HEK293 (cell line): ENCODE results near the gene TCTN1.
A peak's percentile ranks its signal among the peaks of the same experiment; 100 is the strongest.

Experiments
- BCL11B ChIP-seq: fragments of 450-650 bp; formaldehyde crosslinking; IDR thresholded peaks from 2 replicates; pipeline ENCODE4 v1.5.1; 2016; ENCODE audit warnings: low read depth, missing biosample characterization, missing genetic modification characterization
- EGR2 ChIP-seq: fragments of 450-650 bp; formaldehyde crosslinking; IDR thresholded peaks from 2 replicates; pipeline ENCODE4 v1.5.1; 2016; ENCODE audit warnings: low read depth, missing biosample characterization, missing genetic modification characterization
- GLIS1 ChIP-seq: fragments of 450-650 bp; formaldehyde crosslinking; IDR thresholded peaks from 2 replicates; pipeline ENCODE4 v1.5.1; 2016; ENCODE audit warnings: missing biosample characterization, missing genetic modification characterization
- OVOL3 ChIP-seq: fragments of 450-650 bp; formaldehyde crosslinking; IDR thresholded peaks from 2 replicates; pipeline ENCODE4 v1.5.1; 2016; ENCODE audit warnings: missing biosample characterization, missing genetic modification characterization
- PRDM1 ChIP-seq: fragments of 450-650 bp; formaldehyde crosslinking; IDR thresholded peaks from 2 replicates; pipeline ENCODE4; 2016; ENCODE audit warnings: missing biosample characterization, missing genetic modification characterization
- SETDB1 ChIP-seq: IDR thresholded peaks from one replicate; pipeline ENCODE4 v1.6.1; 2017; ENCODE audit warnings: mild to moderate bottlenecking, low read length, moderate library complexity, mixed read lengths; ENCODE audit not compliant: insufficient read length
- ZBTB20 ChIP-seq: fragments of 450-650 bp; formaldehyde crosslinking; IDR thresholded peaks from 2 replicates; pipeline ENCODE4 v1.5.1; 2016; ENCODE audit warnings: missing biosample characterization, missing genetic modification characterization
- ZBTB48 ChIP-seq: fragments of 450-650 bp; formaldehyde crosslinking; IDR thresholded peaks from 2 replicates; pipeline ENCODE4 v1.5.1; 2016; ENCODE audit warnings: missing biosample characterization, missing genetic modification characterization
- ZFP3 ChIP-seq: fragments of 450-650 bp; formaldehyde crosslinking; IDR thresholded peaks from 2 replicates; pipeline ENCODE4 v1.5.1; 2016; ENCODE audit warnings: low read depth, missing biosample characterization, missing genetic modification characterization
- ZNF121 ChIP-seq: fragments of 450-650 bp; formaldehyde crosslinking; IDR thresholded peaks from 2 replicates; pipeline ENCODE4 v1.5.1; 2016; ENCODE audit warnings: missing biosample characterization, missing genetic modification characterization
- ZNF175 ChIP-seq: fragments of 450-650 bp; formaldehyde crosslinking; IDR thresholded peaks from 2 replicates; pipeline ENCODE4 v1.5.1; 2016; ENCODE audit warnings: missing biosample characterization, missing genetic modification characterization
- ZNF335 ChIP-seq: fragments of 450-650 bp; formaldehyde crosslinking; conservative IDR thresholded peaks from 2 replicates; pipeline ENCODE4 v1.5.1; 2016; ENCODE audit warnings: missing biosample characterization, missing genetic modification characterization
- ZNF341 ChIP-seq: fragments of 450-650 bp; formaldehyde crosslinking; IDR thresholded peaks from 2 replicates; pipeline ENCODE4; 2016; ENCODE audit warnings: low read depth, missing biosample characterization, missing genetic modification characterization
- ZNF416 ChIP-seq: fragments of 450-650 bp; formaldehyde crosslinking; IDR thresholded peaks from 2 replicates; pipeline ENCODE4 v1.5.1; 2016; ENCODE audit warnings: missing biosample characterization, missing genetic modification characterization
- ZNF555 ChIP-seq: fragments of 450-650 bp; formaldehyde crosslinking; conservative IDR thresholded peaks from 2 replicates; pipeline ENCODE4 v1.5.1; 2017; ENCODE audit warnings: missing biosample characterization, mild to moderate bottlenecking, missing genetic modification characterization, inconsistent platforms
- ZNF585B ChIP-seq: fragments of 450-650 bp; formaldehyde crosslinking; IDR thresholded peaks from 2 replicates; pipeline ENCODE4 v1.5.1; 2016; ENCODE audit warnings: missing biosample characterization, missing genetic modification characterization
- ZNF785 ChIP-seq: fragments of 450-650 bp; formaldehyde crosslinking; IDR thresholded peaks from 2 replicates; pipeline ENCODE4 v1.5.1; 2016; ENCODE audit warnings: missing biosample characterization, missing genetic modification characterization
- ZXDB ChIP-seq: fragments of 450-650 bp; formaldehyde crosslinking; IDR thresholded peaks from 2 replicates; pipeline ENCODE4 v1.5.1; 2016; ENCODE audit warnings: missing biosample characterization, missing genetic modification characterization
- TF ChIP-seq, protein P1 (sequence below): fragments of 450-650 bp; formaldehyde crosslinking; IDR thresholded peaks from 2 replicates; pipeline ENCODE4 v1.5.1; 2016; ENCODE audit warnings: missing biosample characterization, missing genetic modification characterization
- TF ChIP-seq, protein P2 (sequence below): fragments of 450-650 bp; IDR thresholded peaks from 2 replicates; pipeline ENCODE4 v1.5.1; 2018; ENCODE audit warnings: missing biosample characterization, missing genetic modification characterization
- TF ChIP-seq, protein P3 (sequence below): fragments of 450-650 bp; formaldehyde crosslinking; IDR thresholded peaks from 2 replicates; pipeline ENCODE4 v1.5.1; 2016; ENCODE audit warnings: missing biosample characterization, missing genetic modification characterization
- TF ChIP-seq, protein P4 (sequence below): fragments of 450-650 bp; formaldehyde crosslinking; IDR thresholded peaks from 2 replicates; pipeline ENCODE4 v1.5.1; 2016; ENCODE audit warnings: missing biosample characterization, missing genetic modification characterization, borderline replicate concordance
- TF ChIP-seq, protein P5 (sequence below): fragments of 450-650 bp; formaldehyde crosslinking; IDR thresholded peaks from 2 replicates; pipeline ENCODE4 v1.5.1; 2016; ENCODE audit warnings: missing biosample characterization, missing genetic modification characterization
- TF ChIP-seq, protein P6 (sequence below): fragments of 450-650 bp; formaldehyde crosslinking; optimal IDR thresholded peaks from 2 replicates; pipeline ENCODE3; 2016; ENCODE audit warnings: missing biosample characterization, mild to moderate bottlenecking, missing genetic modification characterization
- TF ChIP-seq, protein P7 (sequence below): fragments of 450-650 bp; formaldehyde crosslinking; IDR thresholded peaks from 2 replicates; pipeline ENCODE4 v1.5.0; 2017; ENCODE audit warnings: missing biosample characterization, missing genetic modification characterization, borderline replicate concordance

Gene TCTN1

DNA sequence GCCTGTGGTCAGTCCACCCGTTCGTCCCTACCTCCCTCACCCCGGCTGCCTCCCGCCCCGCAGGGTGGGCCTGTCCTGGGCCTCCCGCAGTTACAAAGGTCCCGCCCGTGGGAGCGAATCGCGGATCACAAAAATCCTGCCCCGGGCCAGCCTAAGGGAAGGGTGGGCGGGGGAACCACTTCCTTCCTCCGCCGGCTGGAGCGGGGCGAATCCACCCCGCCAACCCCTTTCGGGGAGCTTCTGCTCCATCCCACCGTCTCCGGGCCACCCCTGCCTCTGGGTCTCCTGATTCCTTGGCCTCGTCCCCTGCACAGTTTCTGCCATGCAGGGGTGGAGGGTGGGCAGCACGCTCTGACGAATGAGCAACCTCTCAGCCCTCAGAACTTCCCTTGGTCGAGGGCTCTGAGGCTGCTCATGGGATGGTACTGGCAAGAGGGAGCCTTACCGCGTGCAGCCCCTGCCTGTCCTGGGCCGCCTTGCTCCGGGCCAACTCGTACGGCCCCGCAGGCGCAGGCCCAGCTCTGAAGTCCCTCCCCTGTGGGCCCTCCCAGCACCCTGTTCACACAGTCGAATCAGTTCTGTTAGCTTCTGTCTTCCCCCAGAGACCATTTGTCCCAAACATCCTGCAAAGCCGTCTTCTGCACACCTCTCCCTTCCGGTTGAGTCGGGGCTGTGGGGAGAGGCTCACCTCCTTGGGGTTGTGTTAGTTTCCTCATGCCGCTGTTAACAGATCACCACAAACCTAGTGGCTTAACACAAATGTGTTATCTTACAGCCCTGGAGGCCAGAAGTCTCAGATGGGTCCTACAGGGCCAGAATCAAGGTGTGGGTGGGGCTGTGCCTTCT, 75.6 kb downstream of the TCTN1 start (continued):
- TF ChIP-seq ZBTB20 (tag by site-specific recombination) (peak; percentile 54), ZFP3 (tag by site-specific recombination) (no peak), ZBTB48 (tag by site-specific recombination) (no peak), ZXDB (tag by site-specific recombination) (peak; percentile 30; the same call in 1 of the 2 replicates), ZNF335 (tag by site-specific recombination) (peak; percentile 36), ZNF555 (tag by site-specific recombination) (no peak), ZNF585B (tag by site-specific recombination) (no peak), ZNF416 (no peak), ZNF341 (no peak), SETDB1 (no peak), BCL11B (tag by site-specific recombination) (no peak), EGR2 (0 out of 2 replicates have a peak, but pooled peaks have one; percentile 25), ZNF785 (tag by site-specific recombination) (no peak), ZNF121 (tag by site-specific recombination) (0 out of 2 replicates have a peak, but pooled peaks have one; percentile 21), ZNF175 (tag by site-specific recombination) (no peak), PRDM1 (tag by site-specific recombination) (no peak), GLIS1 (0 out of 2 replicates have a peak, but pooled peaks have one; percentile 8), OVOL3 (tag by site-specific recombination) (no peak)
- TF ChIP-seq, protein P1, sequence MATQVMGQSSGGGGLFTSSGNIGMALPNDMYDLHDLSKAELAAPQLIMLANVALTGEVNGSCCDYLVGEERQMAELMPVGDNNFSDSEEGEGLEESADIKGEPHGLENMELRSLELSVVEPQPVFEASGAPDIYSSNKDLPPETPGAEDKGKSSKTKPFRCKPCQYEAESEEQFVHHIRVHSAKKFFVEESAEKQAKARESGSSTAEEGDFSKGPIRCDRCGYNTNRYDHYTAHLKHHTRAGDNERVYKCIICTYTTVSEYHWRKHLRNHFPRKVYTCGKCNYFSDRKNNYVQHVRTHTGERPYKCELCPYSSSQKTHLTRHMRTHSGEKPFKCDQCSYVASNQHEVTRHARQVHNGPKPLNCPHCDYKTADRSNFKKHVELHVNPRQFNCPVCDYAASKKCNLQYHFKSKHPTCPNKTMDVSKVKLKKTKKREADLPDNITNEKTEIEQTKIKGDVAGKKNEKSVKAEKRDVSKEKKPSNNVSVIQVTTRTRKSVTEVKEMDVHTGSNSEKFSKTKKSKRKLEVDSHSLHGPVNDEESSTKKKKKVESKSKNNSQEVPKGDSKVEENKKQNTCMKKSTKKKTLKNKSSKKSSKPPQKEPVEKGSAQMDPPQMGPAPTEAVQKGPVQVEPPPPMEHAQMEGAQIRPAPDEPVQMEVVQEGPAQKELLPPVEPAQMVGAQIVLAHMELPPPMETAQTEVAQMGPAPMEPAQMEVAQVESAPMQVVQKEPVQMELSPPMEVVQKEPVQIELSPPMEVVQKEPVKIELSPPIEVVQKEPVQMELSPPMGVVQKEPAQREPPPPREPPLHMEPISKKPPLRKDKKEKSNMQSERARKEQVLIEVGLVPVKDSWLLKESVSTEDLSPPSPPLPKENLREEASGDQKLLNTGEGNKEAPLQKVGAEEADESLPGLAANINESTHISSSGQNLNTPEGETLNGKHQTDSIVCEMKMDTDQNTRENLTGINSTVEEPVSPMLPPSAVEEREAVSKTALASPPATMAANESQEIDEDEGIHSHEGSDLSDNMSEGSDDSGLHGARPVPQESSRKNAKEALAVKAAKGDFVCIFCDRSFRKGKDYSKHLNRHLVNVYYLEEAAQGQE (tag by site-specific recombination): no peak
- TF ChIP-seq, protein P2, sequence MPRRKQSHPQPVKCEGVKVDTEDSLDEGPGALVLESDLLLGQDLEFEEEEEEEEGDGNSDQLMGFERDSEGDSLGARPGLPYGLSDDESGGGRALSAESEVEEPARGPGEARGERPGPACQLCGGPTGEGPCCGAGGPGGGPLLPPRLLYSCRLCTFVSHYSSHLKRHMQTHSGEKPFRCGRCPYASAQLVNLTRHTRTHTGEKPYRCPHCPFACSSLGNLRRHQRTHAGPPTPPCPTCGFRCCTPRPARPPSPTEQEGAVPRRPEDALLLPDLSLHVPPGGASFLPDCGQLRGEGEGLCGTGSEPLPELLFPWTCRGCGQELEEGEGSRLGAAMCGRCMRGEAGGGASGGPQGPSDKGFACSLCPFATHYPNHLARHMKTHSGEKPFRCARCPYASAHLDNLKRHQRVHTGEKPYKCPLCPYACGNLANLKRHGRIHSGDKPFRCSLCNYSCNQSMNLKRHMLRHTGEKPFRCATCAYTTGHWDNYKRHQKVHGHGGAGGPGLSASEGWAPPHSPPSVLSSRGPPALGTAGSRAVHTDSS (tag by site-specific recombination): no peak
- TF ChIP-seq, protein P3, sequence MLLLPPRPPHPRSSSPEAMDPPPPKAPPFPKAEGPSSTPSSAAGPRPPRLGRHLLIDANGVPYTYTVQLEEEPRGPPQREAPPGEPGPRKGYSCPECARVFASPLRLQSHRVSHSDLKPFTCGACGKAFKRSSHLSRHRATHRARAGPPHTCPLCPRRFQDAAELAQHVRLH: no peak
- TF ChIP-seq, protein P4, sequence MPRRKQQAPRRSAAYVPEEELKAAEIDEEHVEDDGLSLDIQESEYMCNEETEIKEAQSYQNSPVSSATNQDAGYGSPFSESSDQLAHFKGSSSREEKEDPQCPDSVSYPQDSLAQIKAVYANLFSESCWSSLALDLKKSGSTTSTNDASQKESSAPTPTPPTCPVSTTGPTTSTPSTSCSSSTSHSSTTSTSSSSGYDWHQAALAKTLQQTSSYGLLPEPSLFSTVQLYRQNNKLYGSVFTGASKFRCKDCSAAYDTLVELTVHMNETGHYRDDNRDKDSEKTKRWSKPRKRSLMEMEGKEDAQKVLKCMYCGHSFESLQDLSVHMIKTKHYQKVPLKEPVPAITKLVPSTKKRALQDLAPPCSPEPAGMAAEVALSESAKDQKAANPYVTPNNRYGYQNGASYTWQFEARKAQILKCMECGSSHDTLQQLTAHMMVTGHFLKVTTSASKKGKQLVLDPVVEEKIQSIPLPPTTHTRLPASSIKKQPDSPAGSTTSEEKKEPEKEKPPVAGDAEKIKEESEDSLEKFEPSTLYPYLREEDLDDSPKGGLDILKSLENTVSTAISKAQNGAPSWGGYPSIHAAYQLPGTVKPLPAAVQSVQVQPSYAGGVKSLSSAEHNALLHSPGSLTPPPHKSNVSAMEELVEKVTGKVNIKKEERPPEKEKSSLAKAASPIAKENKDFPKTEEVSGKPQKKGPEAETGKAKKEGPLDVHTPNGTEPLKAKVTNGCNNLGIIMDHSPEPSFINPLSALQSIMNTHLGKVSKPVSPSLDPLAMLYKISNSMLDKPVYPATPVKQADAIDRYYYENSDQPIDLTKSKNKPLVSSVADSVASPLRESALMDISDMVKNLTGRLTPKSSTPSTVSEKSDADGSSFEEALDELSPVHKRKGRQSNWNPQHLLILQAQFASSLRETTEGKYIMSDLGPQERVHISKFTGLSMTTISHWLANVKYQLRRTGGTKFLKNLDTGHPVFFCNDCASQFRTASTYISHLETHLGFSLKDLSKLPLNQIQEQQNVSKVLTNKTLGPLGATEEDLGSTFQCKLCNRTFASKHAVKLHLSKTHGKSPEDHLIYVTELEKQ (tag by site-specific recombination): no peak
- TF ChIP-seq, protein P5, sequence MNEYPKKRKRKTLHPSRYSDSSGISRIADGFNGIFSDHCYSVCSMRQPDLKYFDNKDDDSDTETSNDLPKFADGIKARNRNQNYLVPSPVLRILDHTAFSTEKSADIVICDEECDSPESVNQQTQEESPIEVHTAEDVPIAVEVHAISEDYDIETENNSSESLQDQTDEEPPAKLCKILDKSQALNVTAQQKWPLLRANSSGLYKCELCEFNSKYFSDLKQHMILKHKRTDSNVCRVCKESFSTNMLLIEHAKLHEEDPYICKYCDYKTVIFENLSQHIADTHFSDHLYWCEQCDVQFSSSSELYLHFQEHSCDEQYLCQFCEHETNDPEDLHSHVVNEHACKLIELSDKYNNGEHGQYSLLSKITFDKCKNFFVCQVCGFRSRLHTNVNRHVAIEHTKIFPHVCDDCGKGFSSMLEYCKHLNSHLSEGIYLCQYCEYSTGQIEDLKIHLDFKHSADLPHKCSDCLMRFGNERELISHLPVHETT (tag by site-specific recombination): no peak
- TF ChIP-seq, protein P6, sequence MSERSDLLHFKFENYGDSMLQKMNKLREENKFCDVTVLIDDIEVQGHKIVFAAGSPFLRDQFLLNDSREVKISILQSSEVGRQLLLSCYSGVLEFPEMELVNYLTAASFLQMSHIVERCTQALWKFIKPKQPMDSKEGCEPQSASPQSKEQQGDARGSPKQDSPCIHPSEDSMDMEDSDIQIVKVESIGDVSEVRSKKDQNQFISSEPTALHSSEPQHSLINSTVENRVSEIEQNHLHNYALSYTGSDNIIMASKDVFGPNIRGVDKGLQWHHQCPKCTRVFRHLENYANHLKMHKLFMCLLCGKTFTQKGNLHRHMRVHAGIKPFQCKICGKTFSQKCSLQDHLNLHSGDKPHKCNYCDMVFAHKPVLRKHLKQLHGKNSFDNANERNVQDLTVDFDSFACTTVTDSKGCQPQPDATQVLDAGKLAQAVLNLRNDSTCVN (tag by site-specific recombination): no peak
- TF ChIP-seq, protein P7, sequence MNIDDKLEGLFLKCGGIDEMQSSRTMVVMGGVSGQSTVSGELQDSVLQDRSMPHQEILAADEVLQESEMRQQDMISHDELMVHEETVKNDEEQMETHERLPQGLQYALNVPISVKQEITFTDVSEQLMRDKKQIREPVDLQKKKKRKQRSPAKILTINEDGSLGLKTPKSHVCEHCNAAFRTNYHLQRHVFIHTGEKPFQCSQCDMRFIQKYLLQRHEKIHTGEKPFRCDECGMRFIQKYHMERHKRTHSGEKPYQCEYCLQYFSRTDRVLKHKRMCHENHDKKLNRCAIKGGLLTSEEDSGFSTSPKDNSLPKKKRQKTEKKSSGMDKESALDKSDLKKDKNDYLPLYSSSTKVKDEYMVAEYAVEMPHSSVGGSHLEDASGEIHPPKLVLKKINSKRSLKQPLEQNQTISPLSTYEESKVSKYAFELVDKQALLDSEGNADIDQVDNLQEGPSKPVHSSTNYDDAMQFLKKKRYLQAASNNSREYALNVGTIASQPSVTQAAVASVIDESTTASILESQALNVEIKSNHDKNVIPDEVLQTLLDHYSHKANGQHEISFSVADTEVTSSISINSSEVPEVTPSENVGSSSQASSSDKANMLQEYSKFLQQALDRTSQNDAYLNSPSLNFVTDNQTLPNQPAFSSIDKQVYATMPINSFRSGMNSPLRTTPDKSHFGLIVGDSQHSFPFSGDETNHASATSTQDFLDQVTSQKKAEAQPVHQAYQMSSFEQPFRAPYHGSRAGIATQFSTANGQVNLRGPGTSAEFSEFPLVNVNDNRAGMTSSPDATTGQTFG (tag by site-specific recombination): no peak
